Fibroblast of mammary gland (primary cell): Measurements from ENCODE around the gene SH2D3C.
"Not testable (repeated sequence)": the region's sequence is repeated elsewhere in the genome, so short reads cannot be mapped to it uniquely, and the experiment has no call there.

ENCODE experiments used
- DNase-seq: peaks from one replicate; pipeline ENCODE4 v3.0.0-alpha.2; 2010; ENCODE audit warnings: low read depth
- H3K4me3 ChIP-seq: 2 replicates; pipeline ENCODE4 v1.5.1; 2011; ENCODE audit warnings: low read depth, mild to moderate bottlenecking, low read length, moderate library complexity; ENCODE audit not compliant: control insufficient read depth
- TF ChIP-seq, protein P1 (sequence below): conservative IDR thresholded peaks from 2 replicates; pipeline ENCODE4 v1.5.1; 2011; ENCODE audit warnings: low read depth, low read length, inconsistent platforms; ENCODE audit not compliant: control insufficient read depth, insufficient read depth

The SH2D3C gene

DNA sequence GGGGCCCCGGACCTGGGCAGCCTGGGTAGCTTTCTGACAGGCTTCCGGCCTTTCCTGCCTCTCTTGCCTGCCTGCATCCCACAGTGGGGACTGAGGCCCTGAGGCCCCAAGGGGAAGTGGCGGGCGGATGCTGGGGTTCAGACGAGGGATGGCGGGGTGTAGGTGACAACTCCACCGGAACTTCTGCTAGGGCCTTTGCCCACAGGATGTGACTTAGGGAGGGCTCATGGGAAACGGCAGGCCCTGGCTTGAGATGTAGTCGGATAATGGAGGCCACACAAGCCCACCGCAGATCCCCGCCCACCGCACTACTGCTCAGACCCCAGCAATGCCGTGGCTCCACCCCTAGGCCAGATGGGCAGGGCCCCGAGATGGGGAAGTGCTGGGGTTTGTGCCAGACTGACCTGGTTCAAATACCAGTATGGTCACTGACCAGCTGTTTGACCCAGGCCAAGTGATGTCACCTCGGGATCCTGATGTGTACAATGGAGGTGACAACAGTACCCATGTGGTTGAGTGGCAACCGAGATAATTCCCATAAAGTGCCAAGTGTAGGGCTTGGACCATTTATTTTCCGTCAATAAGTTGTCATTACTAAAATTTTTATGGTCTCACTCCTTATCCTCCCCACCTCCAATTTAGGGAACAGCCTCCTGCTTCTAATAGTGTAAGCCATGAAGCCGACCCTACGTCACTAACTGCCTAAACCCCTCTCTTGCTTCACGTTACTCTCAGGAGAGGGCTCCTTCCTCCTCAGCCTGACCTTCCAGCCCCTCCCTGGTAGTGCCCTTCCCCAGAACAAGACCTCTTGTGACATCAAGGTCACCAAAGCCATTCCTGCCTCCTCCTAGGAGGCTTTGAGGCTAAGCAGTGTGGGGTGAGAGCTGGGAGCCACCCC lies 4.9 kb upstream of the SH2D3C start:
- H3K4me3 ChIP-seq: no peak overlapping the region
- no peak for DNase-seq
- TF ChIP-seq, protein P1, sequence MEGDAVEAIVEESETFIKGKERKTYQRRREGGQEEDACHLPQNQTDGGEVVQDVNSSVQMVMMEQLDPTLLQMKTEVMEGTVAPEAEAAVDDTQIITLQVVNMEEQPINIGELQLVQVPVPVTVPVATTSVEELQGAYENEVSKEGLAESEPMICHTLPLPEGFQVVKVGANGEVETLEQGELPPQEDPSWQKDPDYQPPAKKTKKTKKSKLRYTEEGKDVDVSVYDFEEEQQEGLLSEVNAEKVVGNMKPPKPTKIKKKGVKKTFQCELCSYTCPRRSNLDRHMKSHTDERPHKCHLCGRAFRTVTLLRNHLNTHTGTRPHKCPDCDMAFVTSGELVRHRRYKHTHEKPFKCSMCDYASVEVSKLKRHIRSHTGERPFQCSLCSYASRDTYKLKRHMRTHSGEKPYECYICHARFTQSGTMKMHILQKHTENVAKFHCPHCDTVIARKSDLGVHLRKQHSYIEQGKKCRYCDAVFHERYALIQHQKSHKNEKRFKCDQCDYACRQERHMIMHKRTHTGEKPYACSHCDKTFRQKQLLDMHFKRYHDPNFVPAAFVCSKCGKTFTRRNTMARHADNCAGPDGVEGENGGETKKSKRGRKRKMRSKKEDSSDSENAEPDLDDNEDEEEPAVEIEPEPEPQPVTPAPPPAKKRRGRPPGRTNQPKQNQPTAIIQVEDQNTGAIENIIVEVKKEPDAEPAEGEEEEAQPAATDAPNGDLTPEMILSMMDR: no peak

DNA sequence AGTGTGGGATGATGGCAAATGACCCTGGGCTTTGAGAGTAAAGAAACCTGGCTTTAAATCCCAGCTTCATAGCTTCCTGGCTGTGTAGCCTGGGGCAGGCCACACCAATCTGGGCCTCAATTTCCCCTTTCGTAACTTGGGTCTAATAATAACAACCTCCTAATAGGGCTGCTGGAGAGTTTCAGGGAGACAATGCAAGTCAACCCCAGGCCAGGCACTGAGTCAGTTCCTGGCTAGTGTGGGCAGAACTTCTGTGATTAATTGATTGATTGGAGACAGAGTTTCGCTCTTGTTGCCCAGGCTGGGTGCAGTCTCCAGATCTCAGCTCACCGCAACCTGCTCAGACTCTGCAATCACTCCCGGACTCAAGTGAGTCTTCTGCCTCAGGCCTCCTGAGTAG lies 3.3 kb upstream of the SH2D3C start:
- DNase-seq: peak; percentile 35
- TF ChIP-seq, protein P1: no peak
- no peak overlapping the region for H3K4me3 ChIP-seq

DNA sequence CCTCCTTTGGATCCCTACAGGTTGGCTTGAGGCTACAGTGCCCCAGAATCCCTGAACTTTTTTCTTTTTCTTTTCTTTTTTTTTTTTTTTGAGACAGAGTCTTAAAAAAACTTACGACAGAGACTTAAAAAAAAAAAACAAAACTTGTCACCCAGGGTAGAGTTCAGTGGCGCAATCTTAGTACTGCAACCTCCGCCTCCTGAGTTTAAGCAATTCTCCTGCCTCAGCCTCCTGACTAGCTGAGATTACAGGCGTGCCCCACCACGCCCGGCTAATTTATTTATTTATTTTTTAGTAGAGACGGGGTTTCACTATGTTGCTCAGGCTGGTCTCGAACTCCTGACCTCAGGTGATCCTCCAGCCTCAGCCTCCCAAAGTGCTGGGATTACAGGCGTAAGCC lies 2.4 kb upstream of the SH2D3C start:
- H3K4me3 ChIP-seq: not testable (repeated sequence)
- peak; percentile 18 for DNase-seq

DNA sequence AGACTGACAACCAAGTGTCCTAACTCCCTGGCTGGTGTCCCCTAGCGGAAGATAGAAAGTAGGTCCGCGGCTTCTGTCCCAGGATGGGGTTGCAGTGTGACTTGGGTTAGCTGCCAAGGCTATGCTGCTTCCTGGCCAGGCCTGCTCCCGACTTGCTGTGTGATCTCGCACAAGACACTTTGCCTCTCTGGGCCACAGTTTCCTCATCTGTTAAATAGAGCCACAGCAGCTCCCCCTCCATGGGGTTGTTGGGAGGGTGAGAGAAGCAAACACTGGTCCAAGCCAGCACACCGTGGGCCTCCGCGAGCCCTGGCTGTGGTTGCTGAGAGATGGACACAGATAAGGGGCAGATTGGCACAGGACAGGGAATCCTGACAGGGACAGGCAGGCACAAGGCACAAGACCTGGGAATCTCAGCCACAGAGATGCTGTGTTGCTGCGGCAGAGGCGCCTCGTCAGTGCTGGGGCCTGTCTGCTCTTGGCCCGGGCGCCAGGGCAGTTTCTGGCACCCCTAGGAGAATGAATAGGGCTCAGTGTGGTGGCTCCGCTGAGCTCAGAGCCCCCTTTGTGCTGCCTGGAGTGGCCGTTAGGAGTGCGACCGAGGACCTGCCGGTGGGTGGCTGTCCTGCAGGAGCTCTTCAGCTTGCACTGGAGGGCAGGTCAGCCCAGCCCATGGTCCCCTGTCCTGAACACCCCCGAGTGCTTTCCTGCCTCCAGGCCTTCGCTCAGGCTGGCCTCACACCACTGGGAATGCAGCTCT lies 1.8 kb upstream of the SH2D3C start:
- no peak overlapping the region for H3K4me3 ChIP-seq
- DNase-seq: no peak
- TF ChIP-seq, protein P1: no peak

DNA sequence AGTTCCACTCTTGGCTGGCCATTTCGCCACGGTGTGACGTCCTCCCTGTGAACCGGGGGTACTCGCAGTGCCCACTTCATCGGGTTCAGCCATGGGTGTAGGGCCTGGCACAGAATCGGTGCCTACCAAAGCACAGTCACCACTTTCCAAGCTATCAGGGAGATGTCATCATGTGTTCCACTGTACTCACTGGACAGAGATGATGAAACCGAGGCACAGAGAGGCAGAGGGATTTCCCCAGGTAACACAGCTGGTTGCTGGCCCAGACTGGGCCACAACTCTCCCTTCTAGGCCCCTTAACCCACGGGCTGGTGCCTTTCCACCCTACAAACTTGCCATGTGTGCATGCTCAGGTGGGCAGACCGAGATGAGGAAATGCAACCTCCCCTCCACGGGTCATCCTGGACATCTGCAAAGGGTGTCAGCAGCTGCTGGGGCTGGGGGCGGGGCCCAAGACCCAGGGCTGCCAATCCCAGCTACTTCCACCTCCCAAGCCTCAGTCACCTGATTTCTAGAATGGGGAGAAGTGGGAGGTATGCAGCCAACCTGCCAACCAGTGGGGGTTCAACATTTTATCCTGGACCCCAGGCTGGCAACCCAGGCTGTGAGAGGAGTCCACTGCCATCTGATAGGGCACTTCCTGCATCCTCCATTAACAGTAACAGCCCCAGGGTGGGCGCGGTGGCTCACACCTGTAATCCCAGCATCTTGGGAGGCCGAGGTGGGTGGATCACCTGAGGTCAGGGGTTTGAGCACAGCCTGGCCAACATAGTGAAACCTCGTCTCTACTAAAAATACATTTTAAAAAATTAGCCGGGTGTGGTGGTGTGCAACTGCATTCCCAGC lies 893 bp upstream of the SH2D3C start:
- DNase-seq: peak; percentile 38
- no peak overlapping the region for H3K4me3 ChIP-seq
- TF ChIP-seq, protein P1: no peak

DNA sequence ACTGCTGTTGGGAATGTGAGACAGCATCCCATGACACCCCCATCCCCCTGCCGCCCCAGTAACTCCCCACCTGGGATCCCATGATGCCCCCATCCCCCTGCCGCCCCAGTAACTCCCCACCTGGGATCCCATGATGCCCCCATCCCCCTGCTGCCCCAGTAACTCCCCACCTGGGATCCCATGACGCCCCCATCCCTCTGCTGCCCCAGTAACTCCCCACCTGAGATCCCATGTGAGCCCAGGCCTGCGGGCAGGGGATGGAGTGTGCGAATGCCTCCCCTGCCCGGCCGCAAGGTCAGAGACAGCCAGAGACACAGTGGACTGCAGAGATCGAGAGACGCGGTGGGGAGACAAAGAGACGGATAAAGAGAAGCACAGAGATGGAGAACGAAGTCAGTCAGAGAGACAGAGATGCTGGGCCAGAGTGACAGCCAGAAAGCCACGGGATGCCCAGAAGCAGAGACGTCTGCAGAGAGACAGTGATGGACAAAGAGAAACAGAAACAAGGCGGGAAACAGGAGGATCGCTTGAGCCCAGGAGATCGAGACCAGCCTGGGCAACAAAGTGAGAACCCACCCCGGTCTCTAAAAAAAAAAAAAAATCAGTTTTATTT lies 992 bp downstream of the SH2D3C start:
- H3K4me3 ChIP-seq: no peak overlapping the region
- TF ChIP-seq, protein P1: no peak
- no peak for DNase-seq
